GM23338 (cell line): ENCODE measurements around the gene SBF2. TPM values are rescaled to one million over a fixed set of nuclear protein-coding genes. Genes with fewer than 3 reads are reported as not detected.

Source experiments
- ATAC-seq: fragments of 200-7000 bp; cut with Tn5 transposase; 3 replicates; pipeline ENCODE4 v1.9.1; 2020
- DNase-seq: peaks from one replicate; pipeline ENCODE4 v3.0.0-alpha.2; 2015; ENCODE audit warnings: low spot score
- H2AFZ ChIP-seq: fragments of 200-600 bp; sonication (generic); 2 replicates; pipeline ENCODE4 v1.8.0; 2016; ENCODE audit warnings: antibody characterized with exemption, mild to moderate bottlenecking, moderate library complexity
- H3F3A ChIP-seq: fragments of 200-600 bp; sonication (generic); replicated peaks from 2 replicates; pipeline ENCODE4 v1.8.0; 2017; ENCODE audit warnings: antibody characterized with exemption, mixed run types, low read depth
- H3K27ac ChIP-seq: fragments of 200-600 bp; sonication (generic); 2 replicates; pipeline ENCODE4 v1.6.1; 2016; ENCODE audit warnings: low read depth
- H3K27me3 ChIP-seq: fragments of 200-600 bp; sonication (generic); 2 replicates; pipeline ENCODE4 v1.8.0; 2016; ENCODE audit warnings: mild to moderate bottlenecking, mixed run types, moderate library complexity; ENCODE audit not compliant: insufficient read depth
- H3K36me3 ChIP-seq: fragments of 200-600 bp; sonication (generic); 2 replicates; pipeline ENCODE4 v1.8.0; 2016; ENCODE audit warnings: mild to moderate bottlenecking; ENCODE audit not compliant: insufficient read depth
- H3K4me1 ChIP-seq: fragments of 200-600 bp; sonication (generic); 2 replicates; pipeline ENCODE4 v1.8.0; 2016; ENCODE audit warnings: mild to moderate bottlenecking, moderate library complexity; ENCODE audit not compliant: insufficient read depth
- H3K4me2 ChIP-seq: fragments of 200-600 bp; sonication (generic); 2 replicates; pipeline ENCODE4 v1.7.1; 2017; ENCODE audit warnings: mixed run types
- H3K4me3 ChIP-seq: fragments of 200-600 bp; sonication (generic); 2 replicates; pipeline ENCODE4 v1.6.1; 2016; ENCODE audit warnings: mixed run types
- H3K79me2 ChIP-seq: fragments of 200-600 bp; sonication (generic); replicated peaks from 2 replicates; pipeline ENCODE4 v1.8.0; 2017; ENCODE audit warnings: mild to moderate bottlenecking; ENCODE audit not compliant: insufficient read depth
- H3K9me2 ChIP-seq: fragments of 200-600 bp; sonication (generic); 2 replicates; pipeline ENCODE4 v1.8.0; 2017; ENCODE audit not compliant: insufficient read depth
- H4K20me1 ChIP-seq: fragments of 200-600 bp; sonication (generic); replicated peaks from 2 replicates; pipeline ENCODE4 v1.8.0; 2017; ENCODE audit warnings: mild to moderate bottlenecking; ENCODE audit not compliant: insufficient read depth
- H3K27ac Mint-ChIP-seq: 2 replicates; pipeline ENCODE4 v1.8.0; 2020; ENCODE audit warnings: inconsistent platforms, mild to moderate bottlenecking, moderate library complexity, mixed read lengths
- H3K27me3 Mint-ChIP-seq: 3 replicates; pipeline ENCODE4 v1.8.0; 2022; ENCODE audit warnings: low read depth, mild to moderate bottlenecking, moderate library complexity, mixed read lengths, inconsistent platforms; ENCODE audit not compliant: insufficient read depth, poor library complexity
- H3K36me3 Mint-ChIP-seq: 3 replicates; pipeline ENCODE4 v1.8.0; 2021; ENCODE audit warnings: low read depth, mild to moderate bottlenecking, inconsistent platforms, moderate library complexity, mixed read lengths
- H3K4me1 Mint-ChIP-seq: 3 replicates; pipeline ENCODE4 v1.8.0; 2020; ENCODE audit warnings: mild to moderate bottlenecking, inconsistent platforms, mixed read lengths
- H3K4me3 Mint-ChIP-seq: 3 replicates; pipeline ENCODE4 v1.8.0; 2021; ENCODE audit warnings: moderate library complexity, mild to moderate bottlenecking, inconsistent platforms, mixed read lengths
- H3K9me3 Mint-ChIP-seq: 3 replicates; pipeline ENCODE4 v1.8.0; 2020; ENCODE audit warnings: moderate library complexity, mild to moderate bottlenecking, inconsistent platforms, mixed read lengths
- CREB1 ChIP-seq: fragments of 250-450 bp; sonication (Bioruptor Pico); IDR thresholded peaks from 2 replicates; pipeline ENCODE4 v1.5.0; 2020; ENCODE audit warnings: low read depth, mild to moderate bottlenecking, moderate library complexity
- EZH2 ChIP-seq: fragments of 200-600 bp; sonication (generic); IDR thresholded peaks from one replicate; pipeline ENCODE4 v1.8.0; 2017; ENCODE audit warnings: antibody characterized with exemption, mild to moderate bottlenecking, low read depth; ENCODE audit not compliant: unreplicated experiment
- EZH2phosphoT487 ChIP-seq: fragments of 200-600 bp; sonication (generic); IDR thresholded peaks from one replicate; pipeline ENCODE4 v1.8.1; 2018; ENCODE audit warnings: antibody characterized with exemption; ENCODE audit not compliant: unreplicated experiment
- JUNB ChIP-seq: IDR thresholded peaks from one replicate; pipeline ENCODE4 v1.6.1; 2016; ENCODE audit warnings: antibody characterized with exemption; ENCODE audit not compliant: unreplicated experiment
- NANOG ChIP-seq: IDR thresholded peaks from 2 replicates; pipeline ENCODE4 v1.6.1; 2016; ENCODE audit warnings: antibody characterized with exemption, borderline replicate concordance
- POLR2AphosphoS5 ChIP-seq: IDR thresholded peaks from 2 replicates; pipeline ENCODE4 v1.6.1; 2016; ENCODE audit warnings: antibody characterized with exemption, low read depth
- STAT1 ChIP-seq: IDR thresholded peaks from one replicate; pipeline ENCODE4 v1.6.1; 2016; ENCODE audit warnings: antibody characterized with exemption; ENCODE audit not compliant: unreplicated experiment
- ZNF114 ChIP-seq: fragments of 250-450 bp; sonication (Bioruptor Pico); IDR thresholded peaks from 2 replicates; pipeline ENCODE4 v1.5.0; 2020; ENCODE audit warnings: mild to moderate bottlenecking, moderate library complexity
- ZNF331 ChIP-seq: fragments of 250-450 bp; sonication (Bioruptor Pico); IDR thresholded peaks from 2 replicates; pipeline ENCODE4 v1.5.0; 2020; ENCODE audit warnings: low read depth, mild to moderate bottlenecking, moderate library complexity
- polyA plus RNA-seq: library from polyadenylated mRNA; unstranded; fragments of >200 nt; fragmentation: Nextera tagmentation; extraction: Ambion mirVana; gene quantifications from 2 replicates; pipeline ENCODE4 v1.2.1, GENCODE V29; 2016
- total RNA-seq: library from RNA; depleted of rRNA; stranded (reverse); fragments of >200 nt; shearing (Covaris generic); gene quantifications from 2 replicates; pipeline ENCODE4 v1.2.3, GENCODE V29; 2014
- TF ChIP-seq, protein P1 (sequence below): fragments of 250-450 bp; sonication (Bioruptor Pico); IDR thresholded peaks from 2 replicates; pipeline ENCODE4 v1.5.0; 2020; ENCODE audit warnings: mild to moderate bottlenecking, moderate library complexity
- TF ChIP-seq, protein P2 (sequence below), 2 experiments: fragments of 200-600 bp in 1 of 2; sonication (generic) in 1 of 2; conservative IDR thresholded peaks; 2 replicates each; pipeline versions ENCODE4 v1.5.1 to v1.6.1; 2016 to 2017; ENCODE audit warnings: antibody characterized with exemption in 2 of 2, low read depth in 2 of 2, mild to moderate bottlenecking in 2 of 2, moderate library complexity in 1 of 2
- TF ChIP-seq, protein P3 (sequence below): IDR thresholded peaks from one replicate; pipeline ENCODE4 v1.6.1; 2018; ENCODE audit warnings: antibody characterized with exemption; ENCODE audit not compliant: unreplicated experiment
- TF ChIP-seq, protein P4 (sequence below): IDR thresholded peaks from 2 replicates; pipeline ENCODE4 v1.6.1; 2016; ENCODE audit warnings: antibody characterized with exemption

The SBF2 gene
- total and polyA plus RNA-seq, 2 experiments from 2014 or later, result 25.6 to 53.5 TPM

DNA sequence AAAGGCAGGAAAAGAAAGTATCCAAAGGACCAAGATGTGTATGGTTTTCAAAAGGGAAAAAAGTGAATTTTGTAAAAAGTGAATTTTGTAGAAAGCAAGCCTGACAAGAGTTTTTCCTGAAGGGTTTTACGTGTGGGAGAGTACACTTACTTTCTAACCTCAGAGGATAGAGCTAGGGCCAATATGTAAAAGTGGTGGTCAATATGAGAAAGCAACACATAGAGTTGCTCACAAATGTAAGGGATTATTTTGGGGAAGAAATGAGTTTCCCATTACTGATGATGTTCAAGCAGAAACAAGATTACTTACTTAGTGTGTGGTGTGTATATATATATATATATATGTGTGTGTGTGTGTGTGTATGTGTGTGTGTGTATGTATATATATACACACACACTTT, 467.6 kb downstream of the SBF2 start:
- H3K27me3 Mint-ChIP-seq, result no peaks in the 10 kb centered on the region
- H3K79me2 ChIP-seq, result no peaks in the 10 kb centered on the region

More for the DNA sequence above, 467.6 kb downstream of the SBF2 start:
- no peak overlapping the region for H3K27ac ChIP-seq
- Mint-ChIP-seq H3K36me3 (no peaks in the 10 kb centered on the region), H3K4me3 (no peak overlapping the region), H3K9me3 (no peaks in the 10 kb centered on the region), H3K27ac (no peak overlapping the region; the same call in 1 of the 2 replicates), H3K4me1 (peaks cover 11% of the 10 kb centered on the region)
- H3K27me3 ChIP-seq, result no peaks in the 10 kb centered on the region
- H4K20me1 ChIP-seq, result no peaks in the 10 kb centered on the region
- H3K4me1 ChIP-seq, result peaks cover 10% of the 10 kb centered on the region
- TF ChIP-seq POLR2AphosphoS5 (no peak), ZNF114 (no peak), EZH2phosphoT487 (no peak), EZH2 (no peak), STAT1 (no peak), NANOG (no peak), JUNB (no peak), CREB1 (CRISPR knock-in tag) (no peak), ZNF331 (CRISPR knock-in tag) (no peak)
- TF ChIP-seq, protein P1, sequence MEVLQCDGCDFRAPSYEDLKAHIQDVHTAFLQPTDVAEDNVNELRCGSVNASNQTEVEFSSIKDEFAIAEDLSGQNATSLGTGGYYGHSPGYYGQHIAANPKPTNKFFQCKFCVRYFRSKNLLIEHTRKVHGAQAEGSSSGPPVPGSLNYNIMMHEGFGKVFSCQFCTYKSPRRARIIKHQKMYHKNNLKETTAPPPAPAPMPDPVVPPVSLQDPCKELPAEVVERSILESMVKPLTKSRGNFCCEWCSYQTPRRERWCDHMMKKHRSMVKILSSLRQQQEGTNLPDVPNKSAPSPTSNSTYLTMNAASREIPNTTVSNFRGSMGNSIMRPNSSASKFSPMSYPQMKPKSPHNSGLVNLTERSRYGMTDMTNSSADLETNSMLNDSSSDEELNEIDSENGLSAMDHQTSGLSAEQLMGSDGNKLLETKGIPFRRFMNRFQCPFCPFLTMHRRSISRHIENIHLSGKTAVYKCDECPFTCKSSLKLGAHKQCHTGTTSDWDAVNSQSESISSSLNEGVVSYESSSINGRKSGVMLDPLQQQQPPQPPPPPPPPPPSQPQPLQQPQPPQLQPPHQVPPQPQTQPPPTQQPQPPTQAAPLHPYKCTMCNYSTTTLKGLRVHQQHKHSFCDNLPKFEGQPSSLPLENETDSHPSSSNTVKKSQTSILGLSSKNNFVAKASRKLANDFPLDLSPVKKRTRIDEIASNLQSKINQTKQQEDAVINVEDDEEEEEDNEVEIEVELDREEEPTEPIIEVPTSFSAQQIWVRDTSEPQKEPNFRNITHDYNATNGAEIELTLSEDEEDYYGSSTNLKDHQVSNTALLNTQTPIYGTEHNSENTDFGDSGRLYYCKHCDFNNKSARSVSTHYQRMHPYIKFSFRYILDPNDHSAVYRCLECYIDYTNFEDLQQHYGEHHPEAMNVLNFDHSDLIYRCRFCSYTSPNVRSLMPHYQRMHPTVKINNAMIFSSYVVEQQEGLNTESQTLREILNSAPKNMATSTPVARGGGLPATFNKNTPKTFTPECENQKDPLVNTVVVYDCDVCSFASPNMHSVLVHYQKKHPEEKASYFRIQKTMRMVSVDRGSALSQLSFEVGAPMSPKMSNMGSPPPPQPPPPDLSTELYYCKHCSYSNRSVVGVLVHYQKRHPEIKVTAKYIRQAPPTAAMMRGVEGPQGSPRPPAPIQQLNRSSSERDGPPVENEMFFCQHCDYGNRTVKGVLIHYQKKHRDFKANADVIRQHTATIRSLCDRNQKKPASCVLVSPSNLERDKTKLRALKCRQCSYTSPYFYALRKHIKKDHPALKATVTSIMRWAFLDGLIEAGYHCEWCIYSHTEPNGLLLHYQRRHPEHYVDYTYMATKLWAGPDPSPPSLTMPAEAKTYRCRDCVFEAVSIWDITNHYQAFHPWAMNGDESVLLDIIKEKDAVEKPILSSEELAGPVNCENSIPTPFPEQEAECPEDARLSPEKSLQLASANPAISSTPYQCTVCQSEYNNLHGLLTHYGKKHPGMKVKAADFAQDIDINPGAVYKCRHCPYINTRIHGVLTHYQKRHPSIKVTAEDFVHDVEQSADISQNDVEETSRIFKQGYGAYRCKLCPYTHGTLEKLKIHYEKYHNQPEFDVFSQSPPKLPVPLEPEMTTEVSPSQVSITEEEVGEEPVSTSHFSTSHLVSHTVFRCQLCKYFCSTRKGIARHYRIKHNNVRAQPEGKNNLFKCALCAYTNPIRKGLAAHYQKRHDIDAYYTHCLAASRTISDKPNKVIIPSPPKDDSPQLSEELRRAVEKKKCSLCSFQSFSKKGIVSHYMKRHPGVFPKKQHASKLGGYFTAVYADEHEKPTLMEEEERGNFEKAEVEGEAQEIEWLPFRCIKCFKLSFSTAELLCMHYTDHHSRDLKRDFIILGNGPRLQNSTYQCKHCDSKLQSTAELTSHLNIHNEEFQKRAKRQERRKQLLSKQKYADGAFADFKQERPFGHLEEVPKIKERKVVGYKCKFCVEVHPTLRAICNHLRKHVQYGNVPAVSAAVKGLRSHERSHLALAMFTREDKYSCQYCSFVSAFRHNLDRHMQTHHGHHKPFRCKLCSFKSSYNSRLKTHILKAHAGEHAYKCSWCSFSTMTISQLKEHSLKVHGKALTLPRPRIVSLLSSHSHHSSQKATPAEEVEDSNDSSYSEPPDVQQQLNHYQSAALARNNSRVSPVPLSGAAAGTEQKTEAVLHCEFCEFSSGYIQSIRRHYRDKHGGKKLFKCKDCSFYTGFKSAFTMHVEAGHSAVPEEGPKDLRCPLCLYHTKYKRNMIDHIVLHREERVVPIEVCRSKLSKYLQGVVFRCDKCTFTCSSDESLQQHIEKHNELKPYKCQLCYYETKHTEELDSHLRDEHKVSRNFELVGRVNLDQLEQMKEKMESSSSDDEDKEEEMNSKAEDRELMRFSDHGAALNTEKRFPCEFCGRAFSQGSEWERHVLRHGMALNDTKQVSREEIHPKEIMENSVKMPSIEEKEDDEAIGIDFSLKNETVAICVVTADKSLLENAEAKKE (CRISPR knock-in tag), result no peak
- TF ChIP-seq, protein P2, sequence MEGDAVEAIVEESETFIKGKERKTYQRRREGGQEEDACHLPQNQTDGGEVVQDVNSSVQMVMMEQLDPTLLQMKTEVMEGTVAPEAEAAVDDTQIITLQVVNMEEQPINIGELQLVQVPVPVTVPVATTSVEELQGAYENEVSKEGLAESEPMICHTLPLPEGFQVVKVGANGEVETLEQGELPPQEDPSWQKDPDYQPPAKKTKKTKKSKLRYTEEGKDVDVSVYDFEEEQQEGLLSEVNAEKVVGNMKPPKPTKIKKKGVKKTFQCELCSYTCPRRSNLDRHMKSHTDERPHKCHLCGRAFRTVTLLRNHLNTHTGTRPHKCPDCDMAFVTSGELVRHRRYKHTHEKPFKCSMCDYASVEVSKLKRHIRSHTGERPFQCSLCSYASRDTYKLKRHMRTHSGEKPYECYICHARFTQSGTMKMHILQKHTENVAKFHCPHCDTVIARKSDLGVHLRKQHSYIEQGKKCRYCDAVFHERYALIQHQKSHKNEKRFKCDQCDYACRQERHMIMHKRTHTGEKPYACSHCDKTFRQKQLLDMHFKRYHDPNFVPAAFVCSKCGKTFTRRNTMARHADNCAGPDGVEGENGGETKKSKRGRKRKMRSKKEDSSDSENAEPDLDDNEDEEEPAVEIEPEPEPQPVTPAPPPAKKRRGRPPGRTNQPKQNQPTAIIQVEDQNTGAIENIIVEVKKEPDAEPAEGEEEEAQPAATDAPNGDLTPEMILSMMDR (conservative IDR thresholded peaks at IDR 0.05; ENCODE audit: low read depth in 2 of 2), result no peak
- TF ChIP-seq, protein P3, sequence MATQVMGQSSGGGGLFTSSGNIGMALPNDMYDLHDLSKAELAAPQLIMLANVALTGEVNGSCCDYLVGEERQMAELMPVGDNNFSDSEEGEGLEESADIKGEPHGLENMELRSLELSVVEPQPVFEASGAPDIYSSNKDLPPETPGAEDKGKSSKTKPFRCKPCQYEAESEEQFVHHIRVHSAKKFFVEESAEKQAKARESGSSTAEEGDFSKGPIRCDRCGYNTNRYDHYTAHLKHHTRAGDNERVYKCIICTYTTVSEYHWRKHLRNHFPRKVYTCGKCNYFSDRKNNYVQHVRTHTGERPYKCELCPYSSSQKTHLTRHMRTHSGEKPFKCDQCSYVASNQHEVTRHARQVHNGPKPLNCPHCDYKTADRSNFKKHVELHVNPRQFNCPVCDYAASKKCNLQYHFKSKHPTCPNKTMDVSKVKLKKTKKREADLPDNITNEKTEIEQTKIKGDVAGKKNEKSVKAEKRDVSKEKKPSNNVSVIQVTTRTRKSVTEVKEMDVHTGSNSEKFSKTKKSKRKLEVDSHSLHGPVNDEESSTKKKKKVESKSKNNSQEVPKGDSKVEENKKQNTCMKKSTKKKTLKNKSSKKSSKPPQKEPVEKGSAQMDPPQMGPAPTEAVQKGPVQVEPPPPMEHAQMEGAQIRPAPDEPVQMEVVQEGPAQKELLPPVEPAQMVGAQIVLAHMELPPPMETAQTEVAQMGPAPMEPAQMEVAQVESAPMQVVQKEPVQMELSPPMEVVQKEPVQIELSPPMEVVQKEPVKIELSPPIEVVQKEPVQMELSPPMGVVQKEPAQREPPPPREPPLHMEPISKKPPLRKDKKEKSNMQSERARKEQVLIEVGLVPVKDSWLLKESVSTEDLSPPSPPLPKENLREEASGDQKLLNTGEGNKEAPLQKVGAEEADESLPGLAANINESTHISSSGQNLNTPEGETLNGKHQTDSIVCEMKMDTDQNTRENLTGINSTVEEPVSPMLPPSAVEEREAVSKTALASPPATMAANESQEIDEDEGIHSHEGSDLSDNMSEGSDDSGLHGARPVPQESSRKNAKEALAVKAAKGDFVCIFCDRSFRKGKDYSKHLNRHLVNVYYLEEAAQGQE, result no peak
- TF ChIP-seq, protein P4, sequence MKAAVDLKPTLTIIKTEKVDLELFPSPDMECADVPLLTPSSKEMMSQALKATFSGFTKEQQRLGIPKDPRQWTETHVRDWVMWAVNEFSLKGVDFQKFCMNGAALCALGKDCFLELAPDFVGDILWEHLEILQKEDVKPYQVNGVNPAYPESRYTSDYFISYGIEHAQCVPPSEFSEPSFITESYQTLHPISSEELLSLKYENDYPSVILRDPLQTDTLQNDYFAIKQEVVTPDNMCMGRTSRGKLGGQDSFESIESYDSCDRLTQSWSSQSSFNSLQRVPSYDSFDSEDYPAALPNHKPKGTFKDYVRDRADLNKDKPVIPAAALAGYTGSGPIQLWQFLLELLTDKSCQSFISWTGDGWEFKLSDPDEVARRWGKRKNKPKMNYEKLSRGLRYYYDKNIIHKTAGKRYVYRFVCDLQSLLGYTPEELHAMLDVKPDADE, result no peak
- H3K4me3 ChIP-seq, result no peak overlapping the region
- H3K36me3 ChIP-seq, result no peaks in the 10 kb centered on the region
- no peak for ATAC-seq
- H3K9me2 ChIP-seq, result no peaks in the 10 kb centered on the region
- H3F3A ChIP-seq, result no peaks in the 10 kb centered on the region
- H3K4me2 ChIP-seq, result no peak overlapping the region
- no peak overlapping the region for H2AFZ ChIP-seq
- no peak for DNase-seq
